HG02938 (cell line): ENCODE measurements around the gene KCNMB1.
A peak's percentile ranks its signal among the peaks of the same experiment; 100 is the strongest.

Source experiments
- ATAC-seq: cut with Tn5 transposase; IDR thresholded peaks from one replicate; pipeline ENCODE4 v1.9.1; 2021; ENCODE audit warnings: mild to moderate bottlenecking, moderate library complexity; ENCODE audit not compliant: unreplicated experiment

KCNMB1 gene

GRCh38 chr5:170345971-170346370, 43.2 kb downstream of the KCNMB1 start:
- ATAC-seq, result no peak

GRCh38 chr5:170343177-170343576, 46.0 kb downstream of the KCNMB1 start:
- no peak for ATAC-seq

GRCh38 chr5:170342153-170342725, 46.9 kb downstream of the KCNMB1 start:
- no peak for ATAC-seq

- no peak for ATAC-seq
Measured at GRCh38 chr5:170341545-170341944, 47.6 kb downstream of the KCNMB1 start.

GRCh38 chr5:170339780-170340167, 49.4 kb downstream of the KCNMB1 start:
- no peak for ATAC-seq

GRCh38 chr5:170338933-170339779, 50.0 kb downstream of the KCNMB1 start:
- ATAC-seq, result peak; percentile 81

- ATAC-seq, result no peak
Measured at GRCh38 chr5:170338291-170338690, 50.9 kb downstream of the KCNMB1 start.

GRCh38 chr5:170337045-170337733, 52.0 kb downstream of the KCNMB1 start:
- no peak for ATAC-seq

- no peak for ATAC-seq
Measured at GRCh38 chr5:170336065-170336464, 53.1 kb downstream of the KCNMB1 start.

GRCh38 chr5:170334626-170335025, 54.5 kb downstream of the KCNMB1 start:
- no peak for ATAC-seq

GRCh38 chr5:170333161-170333910, 55.8 kb downstream of the KCNMB1 start:
- no peak for ATAC-seq

GRCh38 chr5:170332058-170332457, 57.1 kb downstream of the KCNMB1 start:
- ATAC-seq, result no peak

- ATAC-seq, result no peak
Measured at GRCh38 chr5:170330568-170331054, 58.6 kb downstream of the KCNMB1 start.

- no peak for ATAC-seq
Measured at GRCh38 chr5:170329524-170329923, 59.6 kb downstream of the KCNMB1 start.

- no peak for ATAC-seq
Measured at GRCh38 chr5:170327829-170328228, 61.3 kb downstream of the KCNMB1 start.

GRCh38 chr5:170327168-170327567, 62.0 kb downstream of the KCNMB1 start:
- ATAC-seq, result no peak
